ENCODE results near the gene PAX9.
"Not testable (repeated sequence)": the region's sequence is repeated elsewhere in the genome, so short reads cannot be mapped to it uniquely, and the experiment has no call there.

The PAX9 gene

DNA sequence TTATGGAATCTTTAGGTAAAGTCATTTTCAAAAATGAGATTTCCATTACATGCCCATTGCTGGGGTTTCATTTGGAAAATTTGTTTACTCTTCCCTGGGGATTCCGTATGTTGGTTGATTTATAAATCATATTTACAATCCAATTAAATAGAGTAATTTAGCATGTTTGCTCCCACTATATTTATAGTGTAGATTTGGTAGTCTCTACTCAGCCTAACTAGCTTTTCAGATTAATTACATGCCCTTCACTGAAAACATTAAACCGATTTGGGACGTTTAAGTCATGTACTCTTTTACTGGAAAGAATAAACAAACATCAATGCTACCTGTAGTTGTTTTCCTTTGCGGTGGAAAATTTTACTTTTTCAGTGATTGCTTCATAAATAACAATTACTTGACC lies 10.4 kb downstream of the PAX9 start:
- DNase-seq (ENCODE audit: low read depth in 4 of 4, low spot score in 1 of 4), result no peak

DNA sequence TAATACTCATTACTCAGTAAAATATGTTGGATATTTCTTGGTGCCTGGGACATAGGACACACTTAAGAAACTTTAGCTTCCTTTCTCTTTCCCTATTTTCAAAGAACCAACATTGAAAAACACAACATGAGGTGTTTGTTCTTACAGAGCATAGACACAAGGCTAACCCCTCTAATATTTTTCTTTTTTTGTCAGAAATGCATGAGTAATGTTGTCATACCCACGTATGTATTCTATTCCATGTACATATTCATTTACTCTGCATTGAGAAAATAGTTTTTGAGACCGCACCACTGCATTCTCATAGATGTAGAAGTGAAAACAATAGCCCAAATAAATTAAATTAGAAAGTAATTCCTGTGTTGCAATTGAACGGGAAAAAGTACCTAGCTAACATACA lies 13.0 kb downstream of the PAX9 start:
- DNase-seq (ENCODE audit: low read depth in 4 of 4, low spot score in 1 of 4), result no peak

DNA sequence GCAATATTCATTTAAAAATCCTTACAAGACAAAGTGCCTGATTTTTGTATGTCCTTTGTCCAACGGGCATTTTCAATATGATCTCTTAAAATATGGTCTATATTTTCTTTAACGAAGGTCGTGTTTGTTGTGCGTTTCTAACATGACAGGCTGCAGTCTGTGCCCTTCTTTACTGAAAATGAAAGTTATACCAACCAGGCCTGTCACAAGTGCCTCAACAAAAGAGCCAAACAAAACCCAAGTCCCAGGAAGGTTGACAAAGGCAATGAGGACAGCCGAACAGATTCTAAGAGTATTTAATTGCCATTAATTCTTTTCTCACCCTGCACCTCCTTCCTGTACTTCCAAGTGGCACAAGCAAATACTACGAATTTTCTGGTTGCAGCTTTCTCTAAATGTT lies 13.9 kb downstream of the PAX9 start:
- no peak for DNase-seq (ENCODE audit: low read depth in 4 of 4, low spot score in 1 of 4)

DNA sequence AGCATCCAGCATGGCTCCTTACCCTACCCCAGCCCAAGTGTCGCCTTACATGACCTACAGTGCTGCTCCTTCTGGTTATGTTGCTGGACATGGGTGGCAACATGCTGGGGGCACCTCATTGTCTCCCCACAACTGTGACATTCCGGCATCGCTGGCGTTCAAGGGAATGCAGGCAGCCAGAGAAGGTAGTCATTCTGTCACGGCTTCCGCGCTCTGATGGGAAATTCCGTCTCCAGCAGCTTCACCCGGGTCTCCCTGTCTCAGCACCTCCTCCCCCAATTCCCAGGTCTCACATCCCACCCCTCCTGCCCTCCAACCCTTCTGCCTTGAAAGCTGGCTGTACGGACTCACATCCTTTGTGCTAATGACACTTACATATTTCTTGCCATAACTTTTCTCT lies 14.6 kb downstream of the PAX9 start:
- DNase-seq (ENCODE audit: low read depth in 4 of 4, low spot score in 1 of 4), result no peak

DNA sequence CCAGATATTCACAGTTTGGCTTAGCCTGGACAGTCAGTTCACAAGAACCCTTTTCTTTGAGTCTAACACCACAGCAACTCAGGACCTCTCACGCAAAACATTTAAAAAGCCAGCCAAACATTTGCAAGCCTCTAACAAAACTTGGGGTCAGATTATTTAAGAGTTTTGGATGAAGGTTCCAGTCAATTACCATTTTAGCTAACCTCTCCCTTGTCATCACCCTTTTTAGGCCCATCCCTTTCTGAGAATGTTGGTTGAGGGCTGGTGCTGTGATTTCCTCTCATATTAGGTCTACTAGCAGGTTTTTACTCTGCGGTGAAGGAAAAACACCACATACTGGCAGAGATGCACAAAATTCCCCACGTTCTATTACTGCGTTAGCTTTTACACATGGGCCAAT lies 20.7 kb downstream of the PAX9 start:
- DNase-seq (ENCODE audit: low read depth in 4 of 4, low spot score in 1 of 4), result no peak

DNA sequence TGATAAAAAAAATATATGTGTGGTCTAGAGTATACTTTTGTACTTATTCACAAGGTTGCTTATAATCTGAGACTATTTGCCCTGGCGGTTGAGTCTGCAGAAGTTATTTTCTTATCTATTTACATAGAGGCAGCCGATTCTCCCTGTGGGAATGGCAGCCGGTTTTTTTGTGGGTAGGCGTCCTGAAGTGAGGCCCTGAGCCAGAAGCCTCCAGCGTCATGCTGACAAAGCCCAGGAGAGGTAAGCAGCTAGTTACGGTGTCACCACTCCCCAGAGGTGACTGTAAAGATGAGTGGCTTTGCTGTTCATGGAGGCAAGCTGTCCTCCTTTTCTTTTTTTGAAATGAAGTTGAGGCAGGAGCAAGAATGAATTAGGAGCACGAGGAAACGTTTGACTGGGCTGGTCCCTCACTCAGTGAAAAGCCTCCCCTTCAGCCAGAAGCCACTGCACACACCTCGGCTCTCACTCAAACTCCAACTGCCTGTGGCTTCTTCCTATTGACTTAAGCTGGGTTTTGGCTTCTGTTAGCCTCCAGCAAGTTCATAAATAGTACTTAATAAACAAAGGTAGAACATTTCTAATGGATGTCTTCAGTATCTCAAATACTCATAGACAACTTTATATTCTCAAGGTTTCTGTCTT lies 21.5 kb downstream of the PAX9 start:
- DNase-seq (ENCODE audit: low read depth in 4 of 4, low spot score in 1 of 4), result no peak

DNA sequence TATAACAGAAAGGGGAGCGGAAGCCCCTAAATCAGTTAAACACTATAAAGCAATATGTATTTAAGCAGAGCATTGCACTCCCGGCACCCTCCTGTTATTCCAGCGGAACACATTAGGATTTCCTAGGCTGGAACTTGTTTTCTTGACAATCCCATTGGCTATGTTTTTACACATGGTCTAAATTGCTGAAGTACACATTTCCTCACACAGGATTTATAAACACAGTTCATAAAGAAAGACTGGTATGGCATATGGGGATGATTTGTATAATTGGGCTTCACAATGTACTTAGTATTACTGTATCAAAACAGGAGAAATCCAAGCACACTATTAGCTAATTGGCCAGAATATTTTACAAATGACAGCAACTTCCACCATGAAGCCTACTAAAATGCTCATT lies 23.3 kb downstream of the PAX9 start:
- no peak for DNase-seq (ENCODE audit: low read depth in 4 of 4, low spot score in 1 of 4)

DNA sequence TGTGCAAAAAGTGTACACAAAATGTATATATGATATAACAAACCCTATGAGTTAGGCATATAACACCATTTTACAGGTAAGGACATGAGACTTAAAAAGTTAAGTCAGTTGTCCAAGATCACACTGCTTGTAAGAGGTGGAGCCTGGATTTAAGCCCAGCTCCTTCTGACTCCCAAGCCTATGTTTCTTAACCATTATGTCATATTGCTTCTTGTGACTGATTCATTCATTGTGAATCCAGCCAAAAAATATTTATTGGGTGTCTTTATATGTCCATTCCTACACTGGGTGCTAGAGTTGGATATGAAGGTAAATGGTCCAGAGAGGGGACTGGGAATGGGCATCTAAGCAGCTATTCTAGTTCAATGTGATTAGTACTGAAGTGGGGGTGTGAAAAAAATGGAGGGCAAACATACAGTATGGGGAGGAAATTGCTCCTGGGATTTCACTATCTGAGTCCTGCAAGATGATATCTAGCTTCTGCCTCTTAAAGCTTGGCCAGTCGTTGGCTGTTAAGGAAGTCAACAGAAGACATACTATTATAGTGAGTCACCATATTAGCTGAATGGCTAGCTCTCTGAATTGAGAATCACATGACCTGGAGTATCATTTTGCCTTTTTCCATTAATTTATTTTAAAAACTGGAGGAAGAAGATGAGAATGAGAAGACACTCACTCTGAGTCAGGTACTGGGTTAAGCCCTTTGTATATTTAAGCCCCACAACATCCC lies 28.8 kb downstream of the PAX9 start:
- no peak for DNase-seq (ENCODE audit: low read depth in 4 of 4, low spot score in 1 of 4)

DNA sequence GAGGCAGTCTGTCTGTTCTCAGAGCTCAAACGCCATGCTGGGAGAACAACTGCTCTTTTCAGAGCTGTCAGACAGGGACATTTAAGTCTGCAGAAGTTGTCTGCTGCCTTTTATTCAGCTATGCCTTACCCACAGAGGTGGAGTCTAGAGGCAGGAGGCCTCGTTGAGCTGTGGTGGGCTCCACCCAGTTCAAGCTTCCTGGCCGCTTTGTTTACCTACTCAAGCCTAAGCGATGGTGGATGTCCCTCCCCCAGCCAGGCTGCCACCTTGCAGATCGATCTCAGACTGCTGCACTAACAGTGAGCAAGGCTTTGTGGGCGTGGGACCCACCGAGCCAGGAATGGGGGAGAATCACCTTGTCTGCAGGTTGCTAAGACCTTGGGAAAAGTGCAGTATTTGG lies 37.8 kb downstream of the PAX9 start:
- DNase-seq (ENCODE audit: low read depth in 4 of 4, low spot score in 1 of 4), result not testable (repeated sequence)

DNA sequence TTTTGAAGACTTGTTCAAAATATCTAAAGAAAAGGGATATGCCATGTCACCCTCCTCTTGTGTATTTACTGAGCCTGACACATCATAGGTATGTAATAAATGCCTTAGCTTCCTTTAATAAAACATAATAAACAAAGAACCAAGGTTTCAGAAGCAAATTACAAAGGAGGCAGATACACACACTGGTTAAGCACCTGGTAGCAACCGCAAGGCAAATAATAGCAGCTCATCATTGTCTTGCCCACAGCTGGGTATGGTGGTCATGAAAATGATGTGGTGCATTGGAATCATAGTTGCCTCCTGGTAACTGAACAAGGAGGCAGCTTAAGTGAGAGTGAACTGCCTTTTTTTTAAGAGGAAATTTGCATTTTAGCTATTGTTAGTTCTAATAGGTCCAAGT lies 39.0 kb downstream of the PAX9 start:
- no peak for DNase-seq (ENCODE audit: low read depth in 4 of 4, low spot score in 1 of 4)

DNA sequence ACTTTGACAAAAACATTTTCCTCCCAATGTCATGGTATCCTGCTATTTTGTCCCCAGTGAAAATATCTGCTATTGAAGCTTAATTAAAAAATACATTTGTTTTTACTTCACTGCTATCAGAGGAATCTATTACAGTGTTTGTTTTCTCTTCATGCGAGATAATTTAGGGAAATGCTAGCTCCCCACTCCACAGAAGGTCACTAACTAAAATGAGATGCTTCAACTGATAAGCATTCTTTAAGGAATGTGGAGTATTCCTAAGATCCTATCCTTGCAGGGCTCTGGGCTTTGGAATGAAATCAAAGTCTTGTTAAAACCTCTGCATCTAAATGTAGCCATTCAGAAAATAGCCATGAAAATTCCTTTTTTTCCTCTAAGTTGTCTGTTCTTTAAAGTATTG lies 39.5 kb downstream of the PAX9 start:
- DNase-seq (ENCODE audit: low read depth in 4 of 4, low spot score in 1 of 4), result no peak

DNA sequence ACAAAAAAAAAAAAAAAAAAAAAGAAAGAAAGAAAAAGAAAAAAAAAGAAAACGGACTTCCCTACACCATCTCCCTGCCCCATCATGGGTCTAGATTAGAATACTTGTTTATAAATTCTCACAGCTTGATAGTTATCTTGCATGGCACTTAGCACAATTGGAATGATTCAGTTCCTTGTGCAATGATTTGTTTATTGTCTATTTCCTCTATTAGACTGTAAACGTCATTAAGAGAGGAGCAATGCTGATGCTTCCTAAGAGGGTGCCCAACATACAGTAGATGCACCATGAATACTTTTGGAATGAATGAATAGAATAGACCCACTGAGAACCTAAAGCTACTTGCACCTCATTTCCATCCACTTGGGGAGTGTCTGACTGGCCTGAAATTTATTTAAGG lies 40.8 kb downstream of the PAX9 start:
- no peak for DNase-seq (ENCODE audit: low read depth in 4 of 4, low spot score in 1 of 4)

DNA sequence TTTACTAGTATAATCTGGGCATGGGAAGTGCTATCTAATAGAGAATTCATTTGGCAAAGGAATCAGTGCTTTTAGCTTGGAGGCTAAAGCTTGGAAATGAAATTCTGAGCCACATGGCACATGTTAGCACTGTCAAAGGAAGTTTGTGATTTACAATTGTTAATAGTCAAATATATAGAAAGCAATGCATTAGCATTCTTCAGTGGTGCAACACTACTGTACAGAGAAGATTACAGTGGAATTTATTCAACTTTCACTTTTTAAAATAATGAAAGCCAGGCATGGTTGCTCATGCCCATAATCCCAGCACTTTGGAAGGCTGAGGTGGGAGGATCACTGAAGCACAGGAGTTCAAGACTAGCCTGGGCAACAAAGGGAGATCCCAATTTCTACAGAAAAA lies 45.9 kb downstream of the PAX9 start:
- no peak for DNase-seq (ENCODE audit: low read depth in 4 of 4, low spot score in 1 of 4)

DNA sequence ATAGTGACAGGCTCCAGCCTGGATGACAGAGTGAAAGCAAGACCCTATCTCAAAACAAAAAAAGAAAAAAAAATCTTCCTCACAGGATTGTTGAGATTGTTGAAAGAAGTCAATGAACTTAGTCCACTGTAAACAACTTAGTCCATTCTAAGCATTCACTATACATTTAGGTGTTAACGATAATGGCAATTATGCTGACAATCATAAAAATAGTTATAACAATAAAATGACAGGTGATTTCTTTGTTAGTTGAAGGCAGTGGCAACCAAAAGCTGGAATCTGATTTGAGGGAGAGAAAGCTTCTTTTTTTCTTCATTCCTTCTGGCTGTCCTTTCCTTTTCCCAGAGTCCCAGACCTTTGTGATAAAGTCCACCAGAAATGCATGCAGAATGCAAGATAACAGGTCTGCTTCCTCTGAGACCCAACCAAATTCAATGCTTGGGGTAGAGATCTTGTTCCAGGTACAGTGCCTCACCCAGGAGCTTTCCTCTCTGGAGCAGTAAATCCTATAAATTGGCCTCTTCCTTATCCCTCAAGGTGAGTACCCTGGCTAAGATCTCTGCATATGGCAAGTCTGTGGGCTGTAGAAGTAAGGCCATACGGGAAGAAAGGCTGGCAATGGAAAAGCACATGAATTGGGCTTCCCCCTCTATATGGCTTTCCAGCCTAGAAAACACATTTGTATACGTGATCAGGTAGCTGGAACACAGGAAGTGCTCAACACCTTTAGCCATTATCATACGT lies 52.5 kb downstream of the PAX9 start:
- no peak for DNase-seq (ENCODE audit: low read depth in 4 of 4, low spot score in 1 of 4)

DNA sequence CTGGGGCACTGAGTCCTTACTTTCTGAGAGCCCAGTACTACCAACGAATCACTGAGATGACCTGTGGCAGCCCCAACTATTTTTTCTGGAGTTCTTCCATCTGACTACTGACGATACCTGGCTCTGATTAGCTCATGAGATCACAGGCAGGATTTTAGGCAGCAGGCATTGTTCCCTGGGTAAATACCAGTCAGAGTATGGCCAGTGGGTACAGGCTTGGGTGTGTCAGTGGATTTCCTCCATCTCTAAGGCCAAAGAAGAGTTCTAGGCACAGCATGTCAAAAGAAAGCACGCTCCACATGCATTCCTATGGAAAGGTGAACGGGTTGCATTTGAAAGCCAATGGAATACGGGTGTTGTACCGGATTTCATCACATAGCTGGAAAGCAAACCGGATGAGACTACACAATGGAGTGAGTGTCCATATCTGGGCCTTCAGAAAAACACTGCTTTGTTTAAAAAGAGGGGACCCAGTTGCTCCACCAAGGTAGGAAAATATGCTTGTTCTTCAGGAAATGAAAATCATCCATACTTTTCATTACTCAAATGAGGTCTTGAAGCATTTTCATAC lies 55.0 kb downstream of the PAX9 start:
- no peak for DNase-seq (ENCODE audit: low read depth in 4 of 4, low spot score in 1 of 4)

DNA sequence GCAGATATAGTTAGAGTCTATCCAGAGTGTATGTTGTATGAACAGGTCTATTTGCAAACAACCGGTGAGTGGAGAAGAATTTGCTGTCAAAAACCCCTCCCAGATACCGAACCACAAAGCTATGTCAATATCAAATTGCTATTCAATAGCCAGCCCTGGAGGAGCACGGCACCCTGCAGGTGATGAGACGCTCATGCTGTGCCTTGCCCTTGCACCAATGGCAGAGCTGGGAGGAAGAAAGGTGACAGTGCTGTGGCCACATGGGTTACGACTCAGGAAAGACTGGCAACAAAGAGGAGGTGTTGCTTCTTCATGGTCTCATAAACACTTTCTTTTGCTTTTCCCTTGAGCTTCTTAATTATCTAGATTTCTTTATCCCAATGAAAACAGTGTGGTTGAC lies 55.7 kb downstream of the PAX9 start:
- DNase-seq (ENCODE audit: low read depth in 4 of 4, low spot score in 1 of 4), result no peak

DNA sequence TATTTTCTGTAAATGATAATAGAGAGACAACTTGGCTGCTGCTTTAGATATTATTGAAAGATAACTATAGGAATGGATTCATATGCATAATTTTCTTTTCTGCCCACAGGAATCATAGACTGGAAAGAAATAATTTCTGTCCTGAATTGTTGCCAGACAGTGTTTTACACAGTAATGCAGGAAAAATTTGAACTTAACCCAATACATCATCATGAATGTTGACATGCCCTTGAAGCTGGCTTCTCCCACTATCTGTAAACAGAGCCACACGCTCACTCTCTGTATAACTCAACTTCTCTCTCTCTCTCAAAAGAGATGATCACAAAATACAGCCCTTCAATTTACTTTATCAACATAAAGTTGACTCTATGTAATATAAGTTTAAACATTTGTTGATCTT lies 56.6 kb downstream of the PAX9 start:
- DNase-seq (ENCODE audit: low read depth in 4 of 4, low spot score in 1 of 4), result no peak

DNA sequence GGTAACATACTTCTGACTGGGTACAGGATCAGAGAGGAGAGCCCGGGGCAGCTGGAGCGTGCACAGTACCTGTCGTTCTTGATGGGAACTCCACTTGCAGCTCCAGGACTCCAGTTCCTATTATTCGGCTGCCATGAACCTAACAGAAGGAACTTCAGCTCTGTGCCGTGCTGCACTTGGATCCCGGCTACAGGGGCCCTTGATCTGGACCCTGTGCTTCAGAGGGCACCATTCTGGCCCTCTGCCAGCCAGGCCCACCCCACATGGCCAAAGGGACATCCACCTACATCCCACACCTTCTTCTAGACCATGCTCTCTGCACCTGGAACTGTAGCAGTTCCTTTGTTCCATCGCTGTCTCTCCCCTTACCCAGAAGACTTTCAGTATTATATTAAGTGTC lies 58.2 kb downstream of the PAX9 start:
- DNase-seq (ENCODE audit: low read depth in 4 of 4, low spot score in 1 of 4), result no peak

DNA sequence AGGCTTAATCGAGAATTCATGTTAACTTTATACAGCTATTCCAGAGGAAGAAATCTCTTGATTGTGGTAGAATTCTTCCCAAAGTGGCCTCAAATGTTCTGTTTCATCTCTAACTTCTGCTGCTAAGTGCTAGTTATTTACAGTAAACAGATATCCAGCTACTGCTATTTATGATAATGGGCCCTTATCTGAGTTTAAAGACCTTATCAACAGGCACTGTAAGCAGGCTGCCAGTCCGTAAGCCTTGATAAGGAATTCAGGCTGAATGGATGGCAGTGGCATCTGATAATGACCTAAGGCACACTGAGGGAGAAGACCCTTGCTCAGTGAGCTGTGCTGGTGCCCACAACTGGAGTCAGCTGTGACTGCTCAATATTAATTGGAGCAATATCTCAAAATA lies 59.0 kb downstream of the PAX9 start:
- DNase-seq (ENCODE audit: low read depth in 4 of 4, low spot score in 1 of 4), result no peak

DNA sequence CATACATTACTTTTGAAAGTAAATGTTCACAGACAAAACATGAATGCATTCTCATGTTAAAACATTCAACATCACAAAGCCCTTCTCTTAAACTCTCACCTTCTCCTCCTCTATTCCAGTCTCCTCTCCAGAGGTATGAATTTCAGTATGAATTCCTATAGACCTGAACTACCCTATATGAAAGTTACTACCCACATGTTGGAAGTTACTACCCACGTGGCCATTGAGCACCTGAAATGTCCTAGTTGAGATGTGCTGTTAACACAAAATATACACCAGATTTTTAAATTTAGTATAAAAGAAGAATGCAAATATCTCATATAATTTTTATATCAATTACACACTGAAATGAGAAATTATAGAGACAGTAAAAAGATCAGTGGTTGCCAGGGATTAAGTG lies 60.2 kb downstream of the PAX9 start:
- DNase-seq (ENCODE audit: low read depth in 4 of 4, low spot score in 1 of 4), result no peak

DNA sequence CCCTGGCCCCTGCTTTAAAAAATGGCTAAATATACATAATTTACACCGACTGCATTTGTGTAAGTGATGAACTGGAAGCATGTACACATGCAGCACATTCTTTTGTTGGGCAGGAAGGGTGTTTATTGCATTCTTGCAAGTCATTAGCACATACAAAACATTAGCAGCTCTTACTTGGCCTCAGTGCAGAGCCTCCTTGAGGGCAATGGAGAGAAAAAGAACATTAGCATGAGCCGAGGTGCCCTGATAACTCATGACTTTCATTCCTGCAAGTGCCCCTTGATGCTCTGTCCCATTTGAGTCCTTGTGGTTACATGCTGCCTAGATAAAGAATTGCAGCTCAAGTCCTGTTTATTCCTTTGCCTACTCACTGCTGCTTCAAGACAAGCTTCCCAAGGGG lies 61.9 kb downstream of the PAX9 start:
- DNase-seq (ENCODE audit: low read depth in 4 of 4, low spot score in 1 of 4), result no peak

DNA sequence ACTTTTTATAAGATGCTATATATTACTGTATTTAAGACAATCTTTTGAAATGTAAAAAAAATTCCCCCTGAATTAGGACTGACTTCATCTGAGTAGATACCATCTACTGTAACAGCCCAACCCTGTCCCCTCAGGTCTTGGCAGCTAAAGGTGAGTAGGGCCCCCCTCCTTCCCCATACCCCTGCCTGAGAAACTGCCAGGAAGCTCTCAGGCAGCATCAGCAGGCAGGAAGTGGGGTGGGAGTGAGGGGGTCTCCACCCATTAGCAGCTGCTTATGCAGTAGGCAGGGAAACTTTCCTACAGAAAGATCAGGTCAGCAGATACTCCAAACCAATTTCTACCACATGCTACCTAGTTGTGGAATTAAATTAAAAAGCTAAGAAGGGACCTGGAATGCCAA lies 62.5 kb downstream of the PAX9 start:
- DNase-seq (ENCODE audit: low read depth in 4 of 4, low spot score in 1 of 4), result no peak

Measured in stimulated activated CD4-positive, alpha-beta T cell treated with anti-CD3 and anti-CD28 coated beads, Interleukin-1b, Interleukin-23, amount 100 ng/mL, for 24 hours (primary cell).